Astrocyte (in vitro differentiated cells and primary cell): ENCODE results near the gene PRIM1. TPM values are rescaled to one million over a fixed set of nuclear protein-coding genes. Genes with fewer than 3 reads are reported as not detected.

Source experiments
- DNase-seq: peaks from one replicate; pipeline ENCODE4 v3.0.0-alpha.2; 2010; ENCODE audit warnings: low read depth
- FAIRE-seq: peaks from 2 replicates; lab custom pipeline; 2011; peaks lifted over from hg19 to GRCh38; lab: Jason Lieb, UNC
- H2AFZ ChIP-seq: 2 replicates; pipeline ENCODE4 v1.6.0; 2012; ENCODE audit warnings: low read depth, low read length, inconsistent platforms
- H3K27ac ChIP-seq: 2 replicates; pipeline ENCODE4 v1.5.1; 2011; ENCODE audit warnings: low read depth, low read length, inconsistent platforms
- H3K27me3 ChIP-seq: 2 replicates; pipeline ENCODE4 v1.6.0; 2011; ENCODE audit warnings: low read length, inconsistent platforms; ENCODE audit not compliant: insufficient read depth
- H3K36me3 ChIP-seq: 2 replicates; pipeline ENCODE4 v1.5.1; 2011; ENCODE audit warnings: low read length, inconsistent platforms; ENCODE audit not compliant: insufficient read depth
- H3K4me1 ChIP-seq: 2 replicates; pipeline ENCODE4 v1.5.1; 2011; ENCODE audit warnings: low read length, inconsistent platforms; ENCODE audit not compliant: insufficient read depth
- H3K4me2 ChIP-seq: 2 replicates; pipeline ENCODE4 v1.6.0; 2012; ENCODE audit warnings: low read length, inconsistent platforms
- H3K4me3 ChIP-seq: 2 replicates; pipeline ENCODE4 v1.5.1; 2011; ENCODE audit warnings: low read depth, mild to moderate bottlenecking, low read length, inconsistent platforms; ENCODE audit not compliant: insufficient read depth
- H3K79me2 ChIP-seq: 2 replicates; pipeline ENCODE4 v1.6.0; 2012; ENCODE audit warnings: mild to moderate bottlenecking, low read length, inconsistent platforms; ENCODE audit not compliant: insufficient read depth
- H3K9ac ChIP-seq: 2 replicates; pipeline ENCODE4 v1.6.0; 2012; ENCODE audit warnings: mild to moderate bottlenecking, low read length, inconsistent platforms
- H3K9me3 ChIP-seq: 2 replicates; pipeline ENCODE4 v1.5.1; 2012; ENCODE audit warnings: low read depth, mild to moderate bottlenecking, low read length, inconsistent platforms; ENCODE audit not compliant: insufficient read depth
- H4K20me1 ChIP-seq: 2 replicates; pipeline ENCODE4 v1.6.0; 2012; ENCODE audit warnings: low read length, inconsistent platforms; ENCODE audit not compliant: insufficient read depth
- H3K27ac Mint-ChIP-seq: one replicate; pipeline ENCODE4 v1.8.0; 2021; ENCODE audit warnings: mild to moderate bottlenecking, mixed read lengths; ENCODE audit not compliant: unreplicated experiment
- H3K27me3 Mint-ChIP-seq: one replicate; pipeline ENCODE4 v1.8.0; 2021; ENCODE audit warnings: low read depth, mixed read lengths; ENCODE audit not compliant: unreplicated experiment
- H3K36me3 Mint-ChIP-seq: one replicate; pipeline ENCODE4 v1.8.0; 2021; ENCODE audit warnings: low read depth, mixed read lengths; ENCODE audit not compliant: unreplicated experiment
- H3K4me1 Mint-ChIP-seq: one replicate; pipeline ENCODE4 v1.8.0; 2021; ENCODE audit warnings: low read depth, mixed read lengths; ENCODE audit not compliant: unreplicated experiment
- H3K4me3 Mint-ChIP-seq: one replicate; pipeline ENCODE4 v1.8.0; 2021; ENCODE audit warnings: mild to moderate bottlenecking, moderate library complexity, mixed read lengths; ENCODE audit not compliant: unreplicated experiment
- H3K9me3 Mint-ChIP-seq: one replicate; pipeline ENCODE4 v1.8.0; 2021; ENCODE audit warnings: mild to moderate bottlenecking, mixed read lengths; ENCODE audit not compliant: unreplicated experiment
- CTCF ChIP-seq: IDR thresholded peaks from 2 replicates; pipeline ENCODE4 v1.5.1; 2011; ENCODE audit warnings: low read depth, mild to moderate bottlenecking, inconsistent platforms, low read length, moderate library complexity; ENCODE audit not compliant: insufficient read depth
- EZH2 ChIP-seq: IDR thresholded peaks from 2 replicates; pipeline ENCODE4 v1.6.1; 2012; ENCODE audit warnings: mild to moderate bottlenecking, low read length, inconsistent platforms; ENCODE audit not compliant: insufficient read depth
- total RNA-seq: library from RNA; stranded (reverse); gene quantifications from 2 replicates; pipeline ENCODE4 v1.2.1, GENCODE V29; 2021

Gene PRIM1
- total RNA-seq, 1 donor from 2014 or later: 2.6 TPM

GRCh38 chr12:56715798-56716197 is 36.3 kb downstream of the PRIM1 start:
- Histone ChIP-seq H3K4me3 (no peak overlapping the region), H3K27ac (no peak overlapping the region), H3K79me2 (peaks cover 63% of the 10 kb centered on the region), H3K9me3 (no peaks in the 10 kb centered on the region), H2AFZ (no peak overlapping the region), H3K9ac (no peak overlapping the region), H3K4me2 (no peak overlapping the region), H3K36me3 (peaks cover 52% of the 10 kb centered on the region), H3K27me3 (no peaks in the 10 kb centered on the region), H3K4me1 (peaks cover 3% of the 10 kb centered on the region), H4K20me1 (peaks cover 88% of the 10 kb centered on the region)
- FAIRE-seq: no peak
- Mint-ChIP-seq H3K27ac (peak overlapping the region; percentile 56), H3K9me3 (no peaks in the 10 kb centered on the region), H3K4me1 (peaks cover 48% of the 10 kb centered on the region), H3K4me3 (peak overlapping the region; percentile 37), H3K36me3 (peaks cover 50% of the 10 kb centered on the region), H3K27me3 (no peaks in the 10 kb centered on the region)
- TF ChIP-seq CTCF: no peak
- TF ChIP-seq EZH2: no peak
- no peak for DNase-seq

GRCh38 chr12:56714431-56714929 is 37.6 kb downstream of the PRIM1 start:
- Histone ChIP-seq H3K4me1 (peaks cover 3% of the 10 kb centered on the region), H3K79me2 (peaks cover 50% of the 10 kb centered on the region), H2AFZ (no peak overlapping the region), H3K4me2 (no peak overlapping the region), H3K9ac (no peak overlapping the region), H3K4me3 (no peak overlapping the region), H4K20me1 (peaks cover 74% of the 10 kb centered on the region), H3K9me3 (no peaks in the 10 kb centered on the region), H3K27me3 (no peaks in the 10 kb centered on the region), H3K27ac (no peak overlapping the region), H3K36me3 (peaks cover 43% of the 10 kb centered on the region)
- H3K27me3 Mint-ChIP-seq: no peaks in the 10 kb centered on the region
- peaks cover 40% of the 10 kb centered on the region for H3K36me3 Mint-ChIP-seq
- no peak overlapping the region for H3K4me3 Mint-ChIP-seq
- no peak for TF ChIP-seq CTCF
- TF ChIP-seq EZH2: no peak
- H3K27ac Mint-ChIP-seq: peak overlapping the region; percentile 26
- DNase-seq (no peak), FAIRE-seq (no peak)
- H3K4me1 Mint-ChIP-seq: peaks cover 36% of the 10 kb centered on the region
- H3K9me3 Mint-ChIP-seq: no peaks in the 10 kb centered on the region

DNA sequence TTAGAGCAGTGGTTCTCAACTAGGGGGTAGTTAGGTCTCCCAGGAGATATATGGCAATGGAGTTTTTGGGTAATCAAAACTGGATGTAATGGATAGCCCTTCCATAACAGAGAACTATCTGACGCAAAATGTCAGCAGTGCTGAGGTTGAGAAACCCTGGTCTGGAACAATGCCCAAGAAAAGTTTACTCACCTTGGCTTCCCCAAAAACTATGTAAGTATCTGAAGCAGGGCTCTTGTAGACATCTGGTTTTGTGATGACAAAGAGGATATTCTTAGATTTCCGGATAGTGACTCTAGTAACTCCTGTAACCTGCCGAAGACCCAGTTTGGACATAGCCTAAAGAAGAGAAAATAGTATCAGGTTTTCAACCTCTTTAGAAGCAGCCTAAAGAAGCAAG is 38.8 kb downstream of the PRIM1 start:
- no peak overlapping the region for H3K4me3 ChIP-seq
- no peak overlapping the region for H2AFZ ChIP-seq
- no peaks in the 10 kb centered on the region for H3K27me3 ChIP-seq
- H3K4me3 Mint-ChIP-seq: no peak overlapping the region
- H3K4me1 Mint-ChIP-seq: peaks cover 29% of the 10 kb centered on the region
- no peak overlapping the region for H3K27ac Mint-ChIP-seq
- peaks cover 63% of the 10 kb centered on the region for H4K20me1 ChIP-seq
- no peaks in the 10 kb centered on the region for H3K9me3 ChIP-seq
- H3K27me3 Mint-ChIP-seq: no peaks in the 10 kb centered on the region
- FAIRE-seq: no peak
- TF ChIP-seq CTCF: no peak
- no peak for DNase-seq
- H3K36me3 ChIP-seq: peaks cover 37% of the 10 kb centered on the region
- no peak overlapping the region for H3K27ac ChIP-seq
- H3K9ac ChIP-seq: no peak overlapping the region
- peaks cover 38% of the 10 kb centered on the region for H3K79me2 ChIP-seq
- peaks cover 34% of the 10 kb centered on the region for H3K36me3 Mint-ChIP-seq
- no peaks in the 10 kb centered on the region for H3K9me3 Mint-ChIP-seq
- H3K4me2 ChIP-seq: no peak overlapping the region
- H3K4me1 ChIP-seq: peaks cover 3% of the 10 kb centered on the region
